Smooth muscle cell (in vitro differentiated cells): ENCODE results near the gene NKIRAS1. TPM values are rescaled to one million over a fixed set of nuclear protein-coding genes. Genes with fewer than 3 reads are reported as not detected.

Experiments used
- DNase-seq: peaks from one replicate; lab custom pipeline; 2025; ENCODE audit not compliant: unreplicated experiment; lab: John Stamatoyannopoulos, UW
- H2AFZ ChIP-seq: fragments of 200-600 bp; sonication (generic); 2 replicates; pipeline ENCODE4 v1.6.0; 2016; ENCODE audit warnings: antibody characterized with exemption, low read depth, mild to moderate bottlenecking
- H3F3A ChIP-seq: fragments of 200-600 bp; sonication (generic); 2 replicates; pipeline ENCODE4 v1.6.0; 2017; ENCODE audit warnings: antibody characterized with exemption, low read depth
- H3K27ac ChIP-seq: fragments of 200-600 bp; sonication (generic); 2 replicates; pipeline ENCODE4 v1.5.1; 2016; ENCODE audit warnings: low read depth, mild to moderate bottlenecking
- H3K27me3 ChIP-seq: fragments of 200-600 bp; sonication (generic); 2 replicates; pipeline ENCODE4 v1.6.1; 2016; ENCODE audit warnings: low read depth, mild to moderate bottlenecking
- H3K36me3 ChIP-seq: fragments of 200-600 bp; sonication (generic); 2 replicates; pipeline ENCODE4 v1.5.1; 2016; ENCODE audit warnings: low read depth
- H3K4me1 ChIP-seq: fragments of 200-600 bp; sonication (generic); 2 replicates; pipeline ENCODE4 v1.5.1; 2016; ENCODE audit warnings: low read depth
- H3K4me2 ChIP-seq: fragments of 200-600 bp; sonication (generic); 2 replicates; pipeline ENCODE4 v1.6.0; 2016; ENCODE audit warnings: mild to moderate bottlenecking
- H3K4me3 ChIP-seq: fragments of 200-600 bp; sonication (generic); 2 replicates; pipeline ENCODE4 v1.5.1; 2016; ENCODE audit warnings: mild to moderate bottlenecking
- H3K79me2 ChIP-seq: fragments of 200-600 bp; sonication (generic); 2 replicates; pipeline ENCODE4 v1.6.0; 2016; ENCODE audit warnings: low read depth, mild to moderate bottlenecking
- H3K9ac ChIP-seq: fragments of 200-600 bp; sonication (generic); 2 replicates; pipeline ENCODE4 v1.6.0; 2016; ENCODE audit warnings: low read depth
- H3K9me3 ChIP-seq: fragments of 200-600 bp; sonication (generic); replicated peaks from 2 replicates; pipeline ENCODE4 v1.5.1; 2016; ENCODE audit warnings: low read depth
- H4K20me1 ChIP-seq: fragments of 200-600 bp; sonication (generic); 2 replicates; pipeline ENCODE4 v1.6.0; 2016; ENCODE audit warnings: low read depth
- WGBS: methylation state at CpG from one replicate; pipeline ENCODE4 v1.1.7; 2016; ENCODE audit warnings: low lambda C conversion rate; 5-methylcytosine and 5-hydroxymethylcytosine counted together
- polyA plus RNA-seq: library from polyadenylated mRNA; unstranded; fragments of >200 nt; fragmentation: Nextera tagmentation; extraction: Ambion mirVana; gene quantifications from 2 replicates; pipeline ENCODE4 v1.2.1, GENCODE V29; 2016
- total RNA-seq: library from RNA; depleted of rRNA; stranded (reverse); fragments of >200 nt; gene quantifications from 2 replicates; pipeline ENCODE4 v1.2.3, GENCODE V29; 2014
- TF ChIP-seq, protein P1 (sequence below): fragments of 200-600 bp; sonication (generic); IDR thresholded peaks from 2 replicates; pipeline ENCODE4 v1.5.1; 2017; ENCODE audit warnings: borderline replicate concordance, mild to moderate bottlenecking, antibody characterized with exemption; ENCODE audit not compliant: insufficient read depth, poor library complexity, severe bottlenecking

NKIRAS1 gene
- total RNA-seq (15.5 and 17.1 TPM in 2 replicates), polyA plus RNA-seq (14.9 and 15.3 TPM in 2 replicates)

DNA sequence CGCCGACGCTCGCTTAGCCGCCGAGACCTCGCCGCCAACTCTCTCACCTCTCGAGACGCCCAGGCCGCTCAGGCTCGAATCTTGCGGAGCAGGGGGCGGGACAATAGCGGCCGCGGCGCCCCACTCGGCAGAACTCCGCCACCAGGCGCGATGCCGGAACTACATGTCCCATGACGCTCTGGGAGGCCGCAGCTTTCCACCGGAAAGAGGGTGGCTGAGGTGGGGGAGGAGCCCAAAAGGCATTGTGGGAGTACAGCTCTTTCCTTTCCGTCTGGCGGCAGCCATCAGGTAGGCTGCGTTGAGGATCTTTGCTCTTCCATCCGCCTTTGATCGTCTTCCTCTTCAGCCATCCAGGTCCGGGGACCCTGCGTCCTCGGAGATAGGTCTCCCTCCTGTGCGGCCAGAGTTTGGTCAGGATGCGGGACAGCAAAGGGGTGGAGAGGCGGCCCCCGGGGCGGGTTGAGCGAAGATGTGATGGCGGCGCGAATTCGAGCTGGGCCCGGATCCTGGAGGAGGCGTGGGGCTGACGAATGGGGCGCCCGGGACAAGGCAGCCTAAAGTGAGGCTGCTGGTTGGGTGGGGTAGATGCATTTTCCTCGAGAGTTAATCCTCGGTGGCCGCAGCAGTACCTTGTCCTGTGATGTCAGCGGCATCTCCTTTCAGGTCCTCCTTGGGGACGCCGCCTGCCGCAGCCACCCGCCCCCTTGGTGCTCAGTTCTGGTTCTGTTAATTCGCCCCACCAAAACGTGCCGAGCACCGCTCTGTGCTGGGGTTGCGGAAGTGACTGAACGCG, at the start of gene NKIRAS1, which contains the start of gene RPL15:
NKIRAS1 (minus strand) TSS at position 105 of the 793 bp plus-strand sequence. CDS start 6,086 bp downstream, outside the sequence.
RPL15 (plus strand) TSS at position 247 of the 793 bp plus-strand sequence. CDS start 728 bp downstream, outside the sequence.
- Histone ChIP-seq H3K36me3 (no peaks in the 10 kb centered on the region), H3F3A (peaks cover 21% of the 10 kb centered on the region), H4K20me1 (peaks cover 49% of the 10 kb centered on the region), H3K9ac (peak within 1 kb of the TSS; percentile 87), H3K4me1 (peaks cover 26% of the 10 kb centered on the region), H3K9me3 (no peaks in the 10 kb centered on the region), H3K79me2 (peaks cover 53% of the 10 kb centered on the region), H3K4me3 (peak within 1 kb of the TSS; percentile 85), H2AFZ (peak within 1 kb of the TSS; percentile 83), H3K27ac (peak within 1 kb of the TSS; percentile 71), H3K27me3 (no peaks in the 10 kb centered on the region), H3K4me2 (peak within 1 kb of the TSS; percentile 99)
- DNase-seq: peak; percentile 76
- TF ChIP-seq, protein P1, sequence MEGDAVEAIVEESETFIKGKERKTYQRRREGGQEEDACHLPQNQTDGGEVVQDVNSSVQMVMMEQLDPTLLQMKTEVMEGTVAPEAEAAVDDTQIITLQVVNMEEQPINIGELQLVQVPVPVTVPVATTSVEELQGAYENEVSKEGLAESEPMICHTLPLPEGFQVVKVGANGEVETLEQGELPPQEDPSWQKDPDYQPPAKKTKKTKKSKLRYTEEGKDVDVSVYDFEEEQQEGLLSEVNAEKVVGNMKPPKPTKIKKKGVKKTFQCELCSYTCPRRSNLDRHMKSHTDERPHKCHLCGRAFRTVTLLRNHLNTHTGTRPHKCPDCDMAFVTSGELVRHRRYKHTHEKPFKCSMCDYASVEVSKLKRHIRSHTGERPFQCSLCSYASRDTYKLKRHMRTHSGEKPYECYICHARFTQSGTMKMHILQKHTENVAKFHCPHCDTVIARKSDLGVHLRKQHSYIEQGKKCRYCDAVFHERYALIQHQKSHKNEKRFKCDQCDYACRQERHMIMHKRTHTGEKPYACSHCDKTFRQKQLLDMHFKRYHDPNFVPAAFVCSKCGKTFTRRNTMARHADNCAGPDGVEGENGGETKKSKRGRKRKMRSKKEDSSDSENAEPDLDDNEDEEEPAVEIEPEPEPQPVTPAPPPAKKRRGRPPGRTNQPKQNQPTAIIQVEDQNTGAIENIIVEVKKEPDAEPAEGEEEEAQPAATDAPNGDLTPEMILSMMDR: peak; percentile 29
- under 1% methylated on average over 56 of the region's 64 CpGs for WGBS

DNA sequence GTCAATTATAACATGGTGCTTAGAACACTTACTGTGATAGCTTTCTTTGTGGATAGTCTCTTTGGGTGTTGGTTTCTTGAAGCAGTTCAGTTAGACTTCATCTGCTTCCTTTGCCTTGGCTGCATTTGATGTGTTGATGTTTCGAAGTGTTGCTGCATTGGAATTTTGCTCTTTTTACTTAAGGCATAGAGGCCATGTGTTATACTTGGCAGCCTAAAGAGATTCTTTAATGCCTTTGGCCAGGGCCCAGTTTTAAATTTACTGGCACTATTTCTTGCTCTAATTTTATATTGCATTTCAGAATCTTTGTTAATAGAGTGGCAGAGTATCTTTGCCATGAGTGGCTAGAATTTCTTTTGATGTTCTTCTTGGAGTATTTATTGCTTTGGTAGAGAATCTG, 49.5 kb upstream of the NKIRAS1 start:
- DNase-seq: no peak
- Histone ChIP-seq H2AFZ (no peak overlapping the region), H3K4me3 (no peak overlapping the region), H3K79me2 (no peaks in the 10 kb centered on the region), H4K20me1 (peaks cover 45% of the 10 kb centered on the region), H3K9me3 (no peaks in the 10 kb centered on the region), H3K4me1 (no peaks in the 10 kb centered on the region), H3K36me3 (no peaks in the 10 kb centered on the region), H3F3A (peaks cover 8% of the 10 kb centered on the region), H3K27me3 (no peaks in the 10 kb centered on the region), H3K27ac (no peak overlapping the region), H3K4me2 (no peak overlapping the region), H3K9ac (no peak overlapping the region)
- 96% methylated on average over 1 of the region's 1 CpG for WGBS
- TF ChIP-seq, protein P1: no peak

DNA sequence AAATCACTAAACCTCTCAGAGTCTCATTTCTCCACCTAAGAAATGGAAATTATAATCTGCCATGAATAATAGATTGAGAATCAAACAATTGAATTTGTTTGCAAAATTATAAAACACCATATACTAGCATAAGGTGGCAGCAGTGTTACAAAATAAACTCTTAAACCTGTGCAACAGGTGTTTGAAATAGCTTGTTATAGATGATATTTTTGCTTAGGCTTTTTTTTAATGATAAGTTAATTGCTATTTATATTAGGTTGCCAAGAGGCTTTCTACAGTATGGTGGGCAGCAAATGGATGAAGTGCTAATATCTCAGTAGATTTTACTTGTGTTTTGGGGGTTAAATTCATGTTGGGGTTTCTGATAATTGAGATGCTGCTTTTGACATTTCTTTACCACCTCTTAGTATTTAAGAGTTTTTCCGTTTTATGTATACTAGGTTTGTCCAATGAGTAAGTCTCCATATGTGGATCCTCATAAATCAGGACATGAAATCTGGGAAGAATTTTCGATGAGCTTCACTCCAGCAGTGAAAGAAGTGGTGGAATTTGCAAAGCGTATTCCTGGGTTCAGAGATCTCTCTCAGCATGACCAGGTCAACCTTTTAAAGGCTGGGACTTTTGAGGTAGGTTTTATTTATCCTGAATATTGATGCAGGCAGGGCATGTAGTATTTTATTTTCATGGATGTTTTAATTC, 47.9 kb upstream of the NKIRAS1 start:
- 90% methylated on average over 3 of the region's 3 CpGs for WGBS
- Histone ChIP-seq H3K4me1 (no peaks in the 10 kb centered on the region), H3K9me3 (no peaks in the 10 kb centered on the region), H2AFZ (no peak overlapping the region), H3K27ac (no peak overlapping the region), H3F3A (peaks cover 8% of the 10 kb centered on the region), H4K20me1 (peaks cover 49% of the 10 kb centered on the region), H3K36me3 (no peaks in the 10 kb centered on the region), H3K9ac (no peak overlapping the region), H3K4me2 (no peak overlapping the region), H3K79me2 (no peaks in the 10 kb centered on the region), H3K4me3 (no peak overlapping the region), H3K27me3 (no peaks in the 10 kb centered on the region)
- TF ChIP-seq, protein P1: no peak
- DNase-seq: no peak
